B cell (primary cell): ENCODE data around the gene ZNF687.

Experiments used
- CTCF ChIP-seq: fragments of 200-600 bp; IDR thresholded peaks from one replicate; pipeline ENCODE4 v1.8.0; 2022; ENCODE audit warnings: antibody characterized with exemption, mild to moderate bottlenecking
- EZH2 ChIP-seq: IDR thresholded peaks from 2 replicates; pipeline ENCODE4 v1.6.1; 2012; ENCODE audit warnings: borderline replicate concordance, low read depth, mild to moderate bottlenecking, moderate library complexity, low read length; ENCODE audit not compliant: insufficient read depth, poor library complexity, severe bottlenecking

GRCh38 chr1:151281225-151281968 lies 702 bp upstream of the ZNF687 start:
- TF ChIP-seq CTCF (no peak), EZH2 (no peak)
